ENCODE data around the gene PPM1J.

DNA sequence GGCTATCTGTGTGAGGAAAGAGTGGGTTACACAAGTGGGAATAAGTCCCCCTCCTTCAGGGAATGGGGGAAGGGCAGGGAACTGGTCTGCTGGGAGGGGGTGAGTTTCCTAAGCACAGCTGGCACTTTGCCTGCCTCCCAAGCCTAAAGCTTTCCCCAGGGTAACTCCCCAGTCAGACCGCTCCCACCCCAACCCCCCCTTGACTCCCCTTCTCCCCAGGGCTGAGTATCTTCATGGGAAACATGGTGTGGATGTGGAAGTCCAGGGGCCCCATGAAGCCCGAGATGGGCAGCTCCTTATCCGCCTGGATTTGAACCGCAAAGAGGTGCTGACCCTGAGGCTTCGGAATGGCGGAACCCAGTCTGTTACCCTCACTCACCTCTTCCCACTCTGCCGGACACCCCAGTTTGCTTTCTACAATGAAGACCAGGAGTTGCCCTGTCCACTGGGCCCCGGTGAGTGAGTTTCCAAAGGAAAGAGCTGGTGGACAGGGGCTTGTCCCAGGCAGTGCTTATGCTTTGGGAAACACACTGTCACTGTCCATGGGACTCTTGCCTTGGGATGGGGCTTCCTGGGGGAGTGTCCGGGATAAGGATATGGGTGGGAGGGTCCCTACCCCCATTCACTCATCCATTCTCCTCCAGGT lies 25.8 kb downstream of the PPM1J start:
- no peak for TF ChIP-seq POLR2AphosphoS5 (IDR thresholded peaks at IDR 0.05)
- TF ChIP-seq, protein P1, sequence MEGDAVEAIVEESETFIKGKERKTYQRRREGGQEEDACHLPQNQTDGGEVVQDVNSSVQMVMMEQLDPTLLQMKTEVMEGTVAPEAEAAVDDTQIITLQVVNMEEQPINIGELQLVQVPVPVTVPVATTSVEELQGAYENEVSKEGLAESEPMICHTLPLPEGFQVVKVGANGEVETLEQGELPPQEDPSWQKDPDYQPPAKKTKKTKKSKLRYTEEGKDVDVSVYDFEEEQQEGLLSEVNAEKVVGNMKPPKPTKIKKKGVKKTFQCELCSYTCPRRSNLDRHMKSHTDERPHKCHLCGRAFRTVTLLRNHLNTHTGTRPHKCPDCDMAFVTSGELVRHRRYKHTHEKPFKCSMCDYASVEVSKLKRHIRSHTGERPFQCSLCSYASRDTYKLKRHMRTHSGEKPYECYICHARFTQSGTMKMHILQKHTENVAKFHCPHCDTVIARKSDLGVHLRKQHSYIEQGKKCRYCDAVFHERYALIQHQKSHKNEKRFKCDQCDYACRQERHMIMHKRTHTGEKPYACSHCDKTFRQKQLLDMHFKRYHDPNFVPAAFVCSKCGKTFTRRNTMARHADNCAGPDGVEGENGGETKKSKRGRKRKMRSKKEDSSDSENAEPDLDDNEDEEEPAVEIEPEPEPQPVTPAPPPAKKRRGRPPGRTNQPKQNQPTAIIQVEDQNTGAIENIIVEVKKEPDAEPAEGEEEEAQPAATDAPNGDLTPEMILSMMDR (IDR thresholded peaks at IDR 0.05 in 8 of 11, conservative IDR thresholded peaks at IDR 0.05 in 3 of 11) = no peak

Data from spleen (tissue), 7 donors.